Endothelial cell (in vitro differentiated cells): Measurements from ENCODE around the gene NAT8L. TPM values are rescaled to one million over a fixed set of nuclear protein-coding genes. Genes with fewer than 3 reads are reported as not detected.
"Not testable (repeated sequence)": the region's sequence is repeated elsewhere in the genome, so short reads cannot be mapped to it uniquely, and the experiment has no call there.

Source experiments
- DNase-seq: peaks from one replicate; pipeline ENCODE4 v3.0.0; 2021; ENCODE audit warnings: low spot score
- H3K27ac Mint-ChIP-seq: one replicate; pipeline ENCODE4 v1.8.0; 2021; ENCODE audit warnings: mixed read lengths, inconsistent platforms; ENCODE audit not compliant: unreplicated experiment
- H3K27me3 Mint-ChIP-seq: one replicate; pipeline ENCODE4 v1.8.0; 2021; ENCODE audit warnings: mild to moderate bottlenecking, moderate library complexity, mixed read lengths, inconsistent platforms; ENCODE audit not compliant: unreplicated experiment
- H3K36me3 Mint-ChIP-seq: one replicate; pipeline ENCODE4 v1.8.0; 2021; ENCODE audit warnings: mild to moderate bottlenecking, low read depth, mixed read lengths, inconsistent platforms; ENCODE audit not compliant: unreplicated experiment
- H3K4me1 Mint-ChIP-seq: one replicate; pipeline ENCODE4 v1.8.0; 2021; ENCODE audit warnings: mild to moderate bottlenecking, mixed read lengths, inconsistent platforms; ENCODE audit not compliant: unreplicated experiment
- H3K4me3 Mint-ChIP-seq: one replicate; pipeline ENCODE4 v1.8.0; 2021; ENCODE audit warnings: mild to moderate bottlenecking, mixed read lengths, inconsistent platforms; ENCODE audit not compliant: unreplicated experiment
- H3K9me3 Mint-ChIP-seq: one replicate; pipeline ENCODE4 v1.8.0; 2021; ENCODE audit warnings: mixed read lengths, inconsistent platforms; ENCODE audit not compliant: unreplicated experiment
- total RNA-seq: library from RNA; stranded (reverse); fragmentation: NEBNext Ultra II Directional; extraction: Animal tissue kit (Norgen Biotek cat#: 25700); gene quantifications from one replicate; pipeline ENCODE4 v1.2.1, GENCODE V29; 2021; ENCODE audit not compliant: unreplicated experiment
- TF ChIP-seq, protein P1 (sequence below): fragments of 200-600 bp; sonication (generic); IDR thresholded peaks from one replicate; pipeline ENCODE4 v1.5.0; 2021; ENCODE audit warnings: antibody characterized with exemption; ENCODE audit not compliant: unreplicated experiment

The NAT8L gene
- total RNA-seq, 1 donor from 2014 or later: 0.36 TPM

DNA sequence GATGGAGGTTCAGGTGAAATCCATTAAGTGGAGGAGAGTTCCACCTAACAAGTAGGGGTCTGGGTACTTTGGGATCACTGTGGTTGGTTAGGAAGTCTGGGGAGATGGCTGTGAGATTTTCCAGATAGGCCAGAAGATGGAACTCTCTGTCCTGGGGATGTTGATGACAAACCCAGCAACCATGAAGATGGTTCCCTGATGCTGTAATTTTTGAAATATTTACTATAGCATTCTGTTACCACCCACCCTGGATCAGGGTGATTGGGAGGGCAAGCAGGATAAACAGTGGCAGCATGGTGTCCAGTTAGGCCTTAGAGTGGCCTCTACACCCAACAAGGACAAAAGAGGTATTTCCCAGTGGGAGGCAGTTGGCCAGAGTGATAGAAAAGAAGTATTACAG lies 34.4 kb upstream of the NAT8L start:
- Mint-ChIP-seq H3K27ac (no peak overlapping the region), H3K27me3 (peaks cover 2% of the 10 kb centered on the region), H3K4me3 (no peak overlapping the region), H3K9me3 (peaks cover 10% of the 10 kb centered on the region), H3K36me3 (peaks cover 9% of the 10 kb centered on the region), H3K4me1 (peaks cover 9% of the 10 kb centered on the region)
- TF ChIP-seq, protein P1, sequence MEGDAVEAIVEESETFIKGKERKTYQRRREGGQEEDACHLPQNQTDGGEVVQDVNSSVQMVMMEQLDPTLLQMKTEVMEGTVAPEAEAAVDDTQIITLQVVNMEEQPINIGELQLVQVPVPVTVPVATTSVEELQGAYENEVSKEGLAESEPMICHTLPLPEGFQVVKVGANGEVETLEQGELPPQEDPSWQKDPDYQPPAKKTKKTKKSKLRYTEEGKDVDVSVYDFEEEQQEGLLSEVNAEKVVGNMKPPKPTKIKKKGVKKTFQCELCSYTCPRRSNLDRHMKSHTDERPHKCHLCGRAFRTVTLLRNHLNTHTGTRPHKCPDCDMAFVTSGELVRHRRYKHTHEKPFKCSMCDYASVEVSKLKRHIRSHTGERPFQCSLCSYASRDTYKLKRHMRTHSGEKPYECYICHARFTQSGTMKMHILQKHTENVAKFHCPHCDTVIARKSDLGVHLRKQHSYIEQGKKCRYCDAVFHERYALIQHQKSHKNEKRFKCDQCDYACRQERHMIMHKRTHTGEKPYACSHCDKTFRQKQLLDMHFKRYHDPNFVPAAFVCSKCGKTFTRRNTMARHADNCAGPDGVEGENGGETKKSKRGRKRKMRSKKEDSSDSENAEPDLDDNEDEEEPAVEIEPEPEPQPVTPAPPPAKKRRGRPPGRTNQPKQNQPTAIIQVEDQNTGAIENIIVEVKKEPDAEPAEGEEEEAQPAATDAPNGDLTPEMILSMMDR: no peak
- no peak for DNase-seq

DNA sequence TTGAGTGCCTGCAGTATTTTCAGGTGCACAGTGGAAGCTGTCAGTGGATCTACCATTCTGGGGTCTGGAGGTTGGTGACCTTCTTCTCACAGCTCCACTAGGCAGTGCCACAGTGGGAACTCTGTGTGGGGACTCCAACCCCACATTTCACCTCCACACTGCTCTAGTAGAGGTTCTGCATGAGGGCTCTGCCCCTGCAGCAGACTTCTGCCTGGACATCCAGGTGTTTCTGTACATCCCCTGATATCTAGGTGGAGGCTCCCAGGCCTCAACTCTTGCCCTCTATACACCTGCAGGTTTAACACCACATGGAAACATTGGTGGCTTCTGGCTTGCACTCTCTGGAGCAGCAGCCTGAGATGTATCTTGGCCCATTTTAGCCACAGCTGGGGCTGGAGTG lies 33.3 kb upstream of the NAT8L start:
- Mint-ChIP-seq H3K27me3 (peaks cover 1% of the 10 kb centered on the region), H3K4me3 (no peak overlapping the region), H3K9me3 (peaks cover 10% of the 10 kb centered on the region), H3K36me3 (peaks cover 9% of the 10 kb centered on the region), H3K27ac (no peak overlapping the region), H3K4me1 (peaks cover 9% of the 10 kb centered on the region)
- TF ChIP-seq, protein P1: no peak
- DNase-seq: no peak

DNA sequence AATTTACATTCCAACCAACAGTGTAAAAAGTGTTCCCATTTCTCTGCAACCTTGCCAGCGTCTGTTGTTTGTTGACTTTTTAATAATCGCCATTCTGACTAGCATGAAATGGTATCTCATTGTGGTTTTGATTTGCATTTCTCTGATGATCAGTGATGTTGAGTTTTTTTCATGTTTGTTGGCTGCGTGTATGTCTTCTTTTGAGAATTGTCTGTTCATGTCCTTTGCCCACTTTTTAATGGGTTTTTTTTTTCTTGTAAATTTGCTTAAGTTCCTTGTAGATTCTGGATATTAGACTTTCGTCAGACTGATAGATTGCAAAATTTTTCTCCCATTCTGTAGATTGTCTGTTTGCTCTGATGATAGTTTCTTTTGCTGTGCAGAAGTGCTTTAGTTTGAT lies 32.0 kb upstream of the NAT8L start:
- H3K9me3 Mint-ChIP-seq, H3K4me1 Mint-ChIP-seq, H3K36me3 Mint-ChIP-seq, H3K27me3 Mint-ChIP-seq, DNase-seq, H3K4me3 Mint-ChIP-seq, H3K27ac Mint-ChIP-seq: not testable (repeated sequence)

DNA sequence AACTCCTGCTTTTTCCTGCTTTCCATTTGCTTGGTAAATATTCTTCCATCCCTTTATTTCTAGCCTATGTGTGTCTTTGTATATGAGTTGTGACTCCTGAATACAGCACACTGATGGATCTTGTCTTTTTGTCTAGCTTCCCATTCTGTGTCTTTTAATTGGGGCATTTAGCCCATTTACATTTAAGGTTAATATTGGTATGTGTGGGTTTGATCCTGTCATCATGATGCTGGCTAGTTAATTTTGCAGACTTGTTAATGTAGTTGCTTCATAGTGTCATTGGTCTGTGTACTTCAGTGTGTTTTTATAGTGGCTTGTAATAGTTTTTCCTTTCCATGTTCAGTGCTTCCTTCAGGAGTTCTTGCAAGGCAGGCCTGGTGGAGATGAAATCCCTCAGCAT lies 28.0 kb upstream of the NAT8L start:
- H3K36me3 Mint-ChIP-seq, DNase-seq, H3K27ac Mint-ChIP-seq, H3K4me1 Mint-ChIP-seq, H3K4me3 Mint-ChIP-seq, H3K27me3 Mint-ChIP-seq, H3K9me3 Mint-ChIP-seq: not testable (repeated sequence)

DNA sequence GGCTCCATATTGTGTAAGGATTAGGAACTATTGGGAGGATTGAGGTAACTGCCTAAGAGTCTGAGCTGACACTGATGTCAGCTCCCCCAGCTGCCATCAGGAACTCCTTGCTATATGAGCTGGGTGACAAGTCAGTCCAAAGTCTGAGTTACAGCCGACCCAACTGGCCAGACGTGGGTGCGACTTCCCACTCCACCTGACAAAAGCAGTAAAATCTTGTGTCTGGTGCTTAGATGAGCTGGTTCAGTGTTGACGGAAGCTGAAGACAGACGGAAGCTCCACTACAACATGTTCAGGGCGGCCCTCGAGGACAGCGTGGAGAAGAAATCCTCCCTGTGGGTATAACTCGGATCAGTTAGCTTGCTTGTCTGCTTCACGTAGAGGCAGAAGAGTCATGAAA lies 22.8 kb upstream of the NAT8L start:
- no peaks in the 10 kb centered on the region for H3K4me1 Mint-ChIP-seq
- no peak for DNase-seq
- TF ChIP-seq, protein P1: no peak
- H3K36me3 Mint-ChIP-seq: peaks cover 4% of the 10 kb centered on the region
- no peaks in the 10 kb centered on the region for H3K9me3 Mint-ChIP-seq
- no peak overlapping the region for H3K27ac Mint-ChIP-seq
- H3K4me3 Mint-ChIP-seq: no peak overlapping the region
- peaks cover 6% of the 10 kb centered on the region for H3K27me3 Mint-ChIP-seq

DNA sequence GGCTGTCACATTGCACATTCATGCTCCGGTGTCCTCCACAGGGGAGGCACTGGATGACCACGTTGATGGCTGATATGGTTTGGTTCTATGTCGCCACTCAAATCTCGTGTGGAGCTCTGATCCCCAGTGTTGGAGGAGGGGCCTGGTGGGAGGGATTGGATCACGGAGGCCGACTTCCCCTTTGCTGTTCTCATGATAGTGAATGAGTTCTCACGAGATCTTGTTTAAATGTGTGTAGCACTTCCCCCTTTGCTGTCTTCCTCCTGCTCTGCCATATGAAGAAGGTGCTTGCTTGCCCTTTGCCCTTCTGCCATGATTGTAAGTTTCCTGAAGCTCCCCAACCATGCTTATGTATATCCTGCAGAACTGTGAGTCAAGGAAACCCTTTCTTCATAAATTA lies 22.3 kb upstream of the NAT8L start:
- H3K27me3 Mint-ChIP-seq: peaks cover 6% of the 10 kb centered on the region
- H3K4me3 Mint-ChIP-seq: no peak overlapping the region
- no peaks in the 10 kb centered on the region for H3K4me1 Mint-ChIP-seq
- no peak for DNase-seq
- TF ChIP-seq, protein P1: no peak
- peaks cover 4% of the 10 kb centered on the region for H3K36me3 Mint-ChIP-seq
- no peaks in the 10 kb centered on the region for H3K9me3 Mint-ChIP-seq
- no peak overlapping the region for H3K27ac Mint-ChIP-seq
